WTC11 (cell line): ENCODE data around the gene ZNF804A. TPM values are rescaled to one million over a fixed set of nuclear protein-coding genes. Genes with fewer than 3 reads are reported as not detected.

Experiments used
- ATAC-seq: fragments of 200-7000 bp; cut with Tn5 transposase; 2 replicates; pipeline ENCODE4 v1.10.0; 2021; ENCODE audit warnings: mild to moderate bottlenecking, moderate library complexity
- CTCF ChIA-PET: fragments of 300-600 bp; sonication (Branson Sonifier 250); formaldehyde crosslinking; loops from one replicate; lab custom pipeline; 2021; ENCODE audit warnings: antibody characterized with exemption; lab: Charles Lee
- POLR2A ChIA-PET: fragments of 350-600 bp; sonication (Branson Sonifier 250); formaldehyde crosslinking; loops from one replicate; lab custom pipeline; 2021; ENCODE audit warnings: antibody characterized with exemption; lab: Charles Lee
- DNase-seq: peaks from one replicate; pipeline ENCODE4 v3.0.0; 2021; ENCODE audit warnings: low spot score
- H3K27ac Mint-ChIP-seq: 2 replicates; pipeline ENCODE4 v1.8.0; 2021; ENCODE audit warnings: mixed read lengths
- H3K27me3 Mint-ChIP-seq: 2 replicates; pipeline ENCODE4 v1.8.0; 2021; ENCODE audit warnings: low read depth, mild to moderate bottlenecking, moderate library complexity, mixed read lengths
- H3K36me3 Mint-ChIP-seq: 2 replicates; pipeline ENCODE4 v1.8.0; 2021; ENCODE audit warnings: mixed read lengths
- H3K4me1 Mint-ChIP-seq: 2 replicates; pipeline ENCODE4 v1.8.0; 2022; ENCODE audit warnings: mixed read lengths
- H3K4me3 Mint-ChIP-seq: 2 replicates; pipeline ENCODE4 v1.8.0; 2021; ENCODE audit warnings: mild to moderate bottlenecking, moderate library complexity, mixed read lengths
- H3K9me3 Mint-ChIP-seq: 2 replicates; pipeline ENCODE4 v1.8.0; 2021; ENCODE audit warnings: mixed read lengths
- AR ChIP-seq: fragments of 250-450 bp; sonication (Bioruptor Pico); IDR thresholded peaks from 2 replicates; pipeline ENCODE4 v1.9.0; 2021; ENCODE audit warnings: mild to moderate bottlenecking
- ELF4 ChIP-seq: sonication (generic); formaldehyde crosslinking; IDR thresholded peaks from 2 replicates; pipeline ENCODE4 v1.8.1; 2022; ENCODE audit warnings: low read depth, mild to moderate bottlenecking, moderate library complexity, missing genetic modification reagents
- ETV6 ChIP-seq: sonication (generic); formaldehyde crosslinking; IDR thresholded peaks from 2 replicates; pipeline ENCODE4 v1.8.1; 2022; ENCODE audit warnings: mild to moderate bottlenecking, missing genetic modification reagents
- HMGXB4 ChIP-seq: sonication (generic); formaldehyde crosslinking; IDR thresholded peaks from 2 replicates; pipeline ENCODE4 v1.8.1; 2023; ENCODE audit warnings: mild to moderate bottlenecking, moderate library complexity, missing genetic modification reagents
- NFATC4 ChIP-seq: fragments of 250-450 bp; sonication (Bioruptor Pico); IDR thresholded peaks from 2 replicates; pipeline ENCODE4 v1.9.0; 2021; ENCODE audit warnings: mild to moderate bottlenecking
- NR1H2 ChIP-seq: sonication (generic); formaldehyde crosslinking; IDR thresholded peaks from 2 replicates; pipeline ENCODE4 v1.9.0; 2021; ENCODE audit warnings: mild to moderate bottlenecking, moderate library complexity, missing genetic modification reagents
- RORB ChIP-seq: fragments of 250-450 bp; sonication (Bioruptor Pico); IDR thresholded peaks from 2 replicates; pipeline ENCODE4 v1.9.0; 2021; ENCODE audit warnings: mild to moderate bottlenecking
- SOX15 ChIP-seq: fragments of 250-450 bp; sonication (Bioruptor Pico); IDR thresholded peaks from 2 replicates; pipeline ENCODE4 v1.9.0; 2021; ENCODE audit warnings: mild to moderate bottlenecking
- SP1 ChIP-seq: sonication (generic); formaldehyde crosslinking; conservative IDR thresholded peaks from 2 replicates; pipeline ENCODE4 v1.8.1; 2022; ENCODE audit warnings: missing genetic modification reagents
- TCF7 ChIP-seq: sonication (generic); formaldehyde crosslinking; IDR thresholded peaks from 2 replicates; pipeline ENCODE4 v1.8.0; 2022; ENCODE audit warnings: mild to moderate bottlenecking, low read depth, missing genetic modification reagents, moderate library complexity
- ZNF232 ChIP-seq: sonication (generic); formaldehyde crosslinking; IDR thresholded peaks from 2 replicates; pipeline ENCODE4 v1.8.0; 2022; ENCODE audit warnings: mild to moderate bottlenecking, missing genetic modification reagents
- ZNF263 ChIP-seq: sonication (generic); formaldehyde crosslinking; IDR thresholded peaks from 2 replicates; pipeline ENCODE4 v1.8.1; 2022; ENCODE audit warnings: low read depth, mild to moderate bottlenecking, moderate library complexity, missing genetic modification reagents
- ZNF425 ChIP-seq: fragments of 250-450 bp; sonication (Bioruptor Pico); conservative IDR thresholded peaks from 2 replicates; pipeline ENCODE4 v1.9.0; 2021; ENCODE audit warnings: mild to moderate bottlenecking
- total RNA-seq: library from RNA; stranded (reverse); gene quantifications from 3 replicates; pipeline ENCODE4 v1.2.3, GENCODE V29; 2021
- TF ChIP-seq, protein P1 (sequence below): fragments of 250-450 bp; sonication (Bioruptor Pico); IDR thresholded peaks from 2 replicates; pipeline ENCODE4 v1.9.0; 2021; ENCODE audit warnings: mild to moderate bottlenecking, borderline replicate concordance
- TF ChIP-seq, protein P2 (sequence below): sonication (generic); formaldehyde crosslinking; IDR thresholded peaks from 2 replicates; pipeline ENCODE4 v1.8.1; 2022; ENCODE audit warnings: mild to moderate bottlenecking, moderate library complexity, missing genetic modification reagents
- TF ChIP-seq, protein P3 (sequence below): sonication (generic); formaldehyde crosslinking; IDR thresholded peaks from 2 replicates; pipeline ENCODE4 v1.8.0; 2023; ENCODE audit warnings: missing genetic modification reagents, mild to moderate bottlenecking, borderline replicate concordance

The ZNF804A gene
- total RNA-seq, 1 experiment from 2014 or later = not detected

DNA sequence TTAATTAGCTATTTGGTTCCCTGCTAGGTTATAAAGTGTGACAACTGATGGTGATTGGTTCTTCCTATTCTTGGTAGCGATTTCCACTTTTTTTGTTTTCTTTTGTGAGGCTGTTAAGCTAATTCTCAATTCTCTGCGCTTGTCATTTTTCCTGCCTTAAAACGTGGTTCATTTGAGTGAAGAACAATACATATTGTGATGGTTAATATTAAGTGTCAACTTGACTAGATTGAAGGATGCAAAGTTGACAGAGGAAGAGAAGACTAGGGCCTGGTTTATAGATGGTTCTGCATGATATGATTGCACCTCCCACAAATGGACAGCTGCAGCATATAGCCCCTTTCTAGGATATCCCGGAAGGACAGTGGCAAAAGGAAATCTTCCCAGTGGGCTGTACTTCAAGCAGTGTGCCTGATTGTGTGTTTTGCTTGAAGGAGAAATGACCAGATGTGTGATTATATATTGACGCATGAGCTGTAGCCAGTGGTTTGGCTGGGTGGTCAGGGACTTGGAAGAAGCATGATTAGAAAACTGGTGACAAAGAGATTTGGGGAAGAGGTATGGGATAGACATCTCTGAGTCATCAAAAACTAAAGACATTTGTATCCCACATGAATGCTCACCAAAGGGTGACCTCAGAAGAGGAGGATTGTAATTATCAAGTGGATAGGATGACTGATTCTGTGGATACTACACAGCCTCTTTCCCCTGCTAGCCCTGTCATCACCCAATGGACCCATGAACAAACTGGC, 39.4 kb upstream of the ZNF804A start (continued):
- TF ChIP-seq, protein P1, sequence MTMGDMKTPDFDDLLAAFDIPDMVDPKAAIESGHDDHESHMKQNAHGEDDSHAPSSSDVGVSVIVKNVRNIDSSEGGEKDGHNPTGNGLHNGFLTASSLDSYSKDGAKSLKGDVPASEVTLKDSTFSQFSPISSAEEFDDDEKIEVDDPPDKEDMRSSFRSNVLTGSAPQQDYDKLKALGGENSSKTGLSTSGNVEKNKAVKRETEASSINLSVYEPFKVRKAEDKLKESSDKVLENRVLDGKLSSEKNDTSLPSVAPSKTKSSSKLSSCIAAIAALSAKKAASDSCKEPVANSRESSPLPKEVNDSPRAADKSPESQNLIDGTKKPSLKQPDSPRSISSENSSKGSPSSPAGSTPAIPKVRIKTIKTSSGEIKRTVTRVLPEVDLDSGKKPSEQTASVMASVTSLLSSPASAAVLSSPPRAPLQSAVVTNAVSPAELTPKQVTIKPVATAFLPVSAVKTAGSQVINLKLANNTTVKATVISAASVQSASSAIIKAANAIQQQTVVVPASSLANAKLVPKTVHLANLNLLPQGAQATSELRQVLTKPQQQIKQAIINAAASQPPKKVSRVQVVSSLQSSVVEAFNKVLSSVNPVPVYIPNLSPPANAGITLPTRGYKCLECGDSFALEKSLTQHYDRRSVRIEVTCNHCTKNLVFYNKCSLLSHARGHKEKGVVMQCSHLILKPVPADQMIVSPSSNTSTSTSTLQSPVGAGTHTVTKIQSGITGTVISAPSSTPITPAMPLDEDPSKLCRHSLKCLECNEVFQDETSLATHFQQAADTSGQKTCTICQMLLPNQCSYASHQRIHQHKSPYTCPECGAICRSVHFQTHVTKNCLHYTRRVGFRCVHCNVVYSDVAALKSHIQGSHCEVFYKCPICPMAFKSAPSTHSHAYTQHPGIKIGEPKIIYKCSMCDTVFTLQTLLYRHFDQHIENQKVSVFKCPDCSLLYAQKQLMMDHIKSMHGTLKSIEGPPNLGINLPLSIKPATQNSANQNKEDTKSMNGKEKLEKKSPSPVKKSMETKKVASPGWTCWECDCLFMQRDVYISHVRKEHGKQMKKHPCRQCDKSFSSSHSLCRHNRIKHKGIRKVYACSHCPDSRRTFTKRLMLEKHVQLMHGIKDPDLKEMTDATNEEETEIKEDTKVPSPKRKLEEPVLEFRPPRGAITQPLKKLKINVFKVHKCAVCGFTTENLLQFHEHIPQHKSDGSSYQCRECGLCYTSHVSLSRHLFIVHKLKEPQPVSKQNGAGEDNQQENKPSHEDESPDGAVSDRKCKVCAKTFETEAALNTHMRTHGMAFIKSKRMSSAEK (CRISPR knock-in tag) = no peak
- TF ChIP-seq, protein P2, sequence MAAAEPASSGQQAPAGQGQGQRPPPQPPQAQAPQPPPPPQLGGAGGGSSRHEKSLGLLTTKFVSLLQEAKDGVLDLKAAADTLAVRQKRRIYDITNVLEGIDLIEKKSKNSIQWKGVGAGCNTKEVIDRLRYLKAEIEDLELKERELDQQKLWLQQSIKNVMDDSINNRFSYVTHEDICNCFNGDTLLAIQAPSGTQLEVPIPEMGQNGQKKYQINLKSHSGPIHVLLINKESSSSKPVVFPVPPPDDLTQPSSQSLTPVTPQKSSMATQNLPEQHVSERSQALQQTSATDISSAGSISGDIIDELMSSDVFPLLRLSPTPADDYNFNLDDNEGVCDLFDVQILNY (CRISPR knock-in tag) = no peak
- TF ChIP-seq ZNF425 = no peak
- TF ChIP-seq ELF4 (CRISPR knock-in tag) = no peak
- no peak for TF ChIP-seq ZNF263
- TF ChIP-seq SOX15 (CRISPR knock-in tag) = no peak

GRCh38 chr2:184560603-184561002, 37.7 kb upstream of the ZNF804A start:
- Mint-ChIP-seq H3K36me3 (no peaks in the 10 kb centered on the region), H3K9me3 (peaks cover 6% of the 10 kb centered on the region), H3K4me3 (no peak overlapping the region), H3K27me3 (no peaks in the 10 kb centered on the region), H3K4me1 (peaks cover 3% of the 10 kb centered on the region), H3K27ac (no peak overlapping the region)
- ChIA-PET CTCF (no interaction called here), POLR2A (no interaction called here)
- TF ChIP-seq RORB (CRISPR knock-in tag) (no peak), HMGXB4 (CRISPR knock-in tag) (no peak), TCF7 (CRISPR knock-in tag) (no peak), NFATC4 (no peak), ETV6 (CRISPR knock-in tag) (no peak), AR (CRISPR knock-in tag) (no peak), SP1 (CRISPR knock-in tag) (no peak), ZNF232 (CRISPR knock-in tag) (no peak), NR1H2 (CRISPR knock-in tag) (no peak)
- TF ChIP-seq, protein P3, sequence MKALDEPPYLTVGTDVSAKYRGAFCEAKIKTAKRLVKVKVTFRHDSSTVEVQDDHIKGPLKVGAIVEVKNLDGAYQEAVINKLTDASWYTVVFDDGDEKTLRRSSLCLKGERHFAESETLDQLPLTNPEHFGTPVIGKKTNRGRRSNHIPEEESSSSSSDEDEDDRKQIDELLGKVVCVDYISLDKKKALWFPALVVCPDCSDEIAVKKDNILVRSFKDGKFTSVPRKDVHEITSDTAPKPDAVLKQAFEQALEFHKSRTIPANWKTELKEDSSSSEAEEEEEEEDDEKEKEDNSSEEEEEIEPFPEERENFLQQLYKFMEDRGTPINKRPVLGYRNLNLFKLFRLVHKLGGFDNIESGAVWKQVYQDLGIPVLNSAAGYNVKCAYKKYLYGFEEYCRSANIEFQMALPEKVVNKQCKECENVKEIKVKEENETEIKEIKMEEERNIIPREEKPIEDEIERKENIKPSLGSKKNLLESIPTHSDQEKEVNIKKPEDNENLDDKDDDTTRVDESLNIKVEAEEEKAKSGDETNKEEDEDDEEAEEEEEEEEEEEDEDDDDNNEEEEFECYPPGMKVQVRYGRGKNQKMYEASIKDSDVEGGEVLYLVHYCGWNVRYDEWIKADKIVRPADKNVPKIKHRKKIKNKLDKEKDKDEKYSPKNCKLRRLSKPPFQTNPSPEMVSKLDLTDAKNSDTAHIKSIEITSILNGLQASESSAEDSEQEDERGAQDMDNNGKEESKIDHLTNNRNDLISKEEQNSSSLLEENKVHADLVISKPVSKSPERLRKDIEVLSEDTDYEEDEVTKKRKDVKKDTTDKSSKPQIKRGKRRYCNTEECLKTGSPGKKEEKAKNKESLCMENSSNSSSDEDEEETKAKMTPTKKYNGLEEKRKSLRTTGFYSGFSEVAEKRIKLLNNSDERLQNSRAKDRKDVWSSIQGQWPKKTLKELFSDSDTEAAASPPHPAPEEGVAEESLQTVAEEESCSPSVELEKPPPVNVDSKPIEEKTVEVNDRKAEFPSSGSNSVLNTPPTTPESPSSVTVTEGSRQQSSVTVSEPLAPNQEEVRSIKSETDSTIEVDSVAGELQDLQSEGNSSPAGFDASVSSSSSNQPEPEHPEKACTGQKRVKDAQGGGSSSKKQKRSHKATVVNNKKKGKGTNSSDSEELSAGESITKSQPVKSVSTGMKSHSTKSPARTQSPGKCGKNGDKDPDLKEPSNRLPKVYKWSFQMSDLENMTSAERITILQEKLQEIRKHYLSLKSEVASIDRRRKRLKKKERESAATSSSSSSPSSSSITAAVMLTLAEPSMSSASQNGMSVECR (CRISPR knock-in tag) = no peak
- ATAC-seq (peak; percentile 71), DNase-seq (peak; percentile 10)
